Measurements from ENCODE around the gene CBR4.

GRCh38 chr4:169027663-169028062 is 17.6 kb upstream of the CBR4 start:
- no peak for TF ChIP-seq POLR2A (IDR thresholded peaks at IDR 0.05)
- TF ChIP-seq, protein P1, sequence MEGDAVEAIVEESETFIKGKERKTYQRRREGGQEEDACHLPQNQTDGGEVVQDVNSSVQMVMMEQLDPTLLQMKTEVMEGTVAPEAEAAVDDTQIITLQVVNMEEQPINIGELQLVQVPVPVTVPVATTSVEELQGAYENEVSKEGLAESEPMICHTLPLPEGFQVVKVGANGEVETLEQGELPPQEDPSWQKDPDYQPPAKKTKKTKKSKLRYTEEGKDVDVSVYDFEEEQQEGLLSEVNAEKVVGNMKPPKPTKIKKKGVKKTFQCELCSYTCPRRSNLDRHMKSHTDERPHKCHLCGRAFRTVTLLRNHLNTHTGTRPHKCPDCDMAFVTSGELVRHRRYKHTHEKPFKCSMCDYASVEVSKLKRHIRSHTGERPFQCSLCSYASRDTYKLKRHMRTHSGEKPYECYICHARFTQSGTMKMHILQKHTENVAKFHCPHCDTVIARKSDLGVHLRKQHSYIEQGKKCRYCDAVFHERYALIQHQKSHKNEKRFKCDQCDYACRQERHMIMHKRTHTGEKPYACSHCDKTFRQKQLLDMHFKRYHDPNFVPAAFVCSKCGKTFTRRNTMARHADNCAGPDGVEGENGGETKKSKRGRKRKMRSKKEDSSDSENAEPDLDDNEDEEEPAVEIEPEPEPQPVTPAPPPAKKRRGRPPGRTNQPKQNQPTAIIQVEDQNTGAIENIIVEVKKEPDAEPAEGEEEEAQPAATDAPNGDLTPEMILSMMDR (IDR thresholded peaks at IDR 0.05 in 8 of 11, conservative IDR thresholded peaks at IDR 0.05 in 3 of 11), result no peak

Measured in spleen (tissue), 7 donors.